Dedifferentiated amniotic fluid mesenchymal stem cell (primary cell): Measurements from ENCODE around the gene GAS1.

Experiments used
- DNase-seq: peaks from one replicate; pipeline ENCODE4 v3.0.0-alpha.2; 2016; ENCODE audit errors: extremely low spot score

The GAS1 gene

GRCh38 chr9:86965636-86966395 is 18.5 kb upstream of the GAS1 start:
- DNase-seq: no peak

GRCh38 chr9:86962692-86963091 is 15.4 kb upstream of the GAS1 start:
- no peak for DNase-seq

GRCh38 chr9:86960938-86961337 is 13.6 kb upstream of the GAS1 start:
- no peak for DNase-seq

DNA sequence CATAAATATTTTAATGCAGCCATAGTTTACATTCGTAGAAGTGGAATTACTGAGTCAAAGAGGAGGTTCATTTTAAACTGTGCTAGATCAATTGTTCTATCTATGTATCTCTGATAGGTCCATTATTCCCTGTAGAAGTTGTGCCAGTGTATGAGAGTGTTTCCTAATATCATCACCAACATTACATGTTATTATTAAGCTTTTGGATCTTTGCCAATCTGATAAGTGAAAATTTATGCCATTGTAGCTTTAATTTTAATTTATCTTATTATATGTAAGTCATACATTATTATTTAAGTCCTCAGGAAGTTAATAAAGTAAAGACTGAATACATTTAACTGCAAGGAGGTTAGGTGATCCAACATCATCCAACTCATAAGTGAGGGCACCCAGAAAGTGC is 10.9 kb upstream of the GAS1 start:
- DNase-seq: no peak

GRCh38 chr9:86955561-86955960 is 8.3 kb upstream of the GAS1 start:
- DNase-seq: no peak

DNA sequence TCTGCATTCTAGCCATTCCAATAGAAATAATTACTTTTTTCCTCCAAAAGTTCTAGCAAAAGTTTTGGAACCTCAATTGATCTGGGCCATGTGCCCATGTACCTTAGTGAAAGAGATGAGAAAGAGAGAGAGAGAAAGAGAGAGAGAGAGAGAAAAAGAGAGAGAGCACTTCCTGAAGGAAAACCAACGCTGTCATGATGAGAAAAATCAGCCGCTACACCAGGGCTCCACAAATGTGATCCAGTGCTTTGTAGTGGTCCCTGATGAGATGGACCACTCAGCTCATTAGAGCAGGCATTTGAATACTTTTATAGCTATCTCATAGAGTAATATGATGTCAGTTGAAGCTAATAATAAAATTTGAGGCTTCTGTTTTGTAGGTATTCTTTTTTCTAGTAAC is 7.7 kb upstream of the GAS1 start:
- DNase-seq: no peak

GRCh38 chr9:86953181-86953580 is 5.9 kb upstream of the GAS1 start:
- DNase-seq: no peak

DNA sequence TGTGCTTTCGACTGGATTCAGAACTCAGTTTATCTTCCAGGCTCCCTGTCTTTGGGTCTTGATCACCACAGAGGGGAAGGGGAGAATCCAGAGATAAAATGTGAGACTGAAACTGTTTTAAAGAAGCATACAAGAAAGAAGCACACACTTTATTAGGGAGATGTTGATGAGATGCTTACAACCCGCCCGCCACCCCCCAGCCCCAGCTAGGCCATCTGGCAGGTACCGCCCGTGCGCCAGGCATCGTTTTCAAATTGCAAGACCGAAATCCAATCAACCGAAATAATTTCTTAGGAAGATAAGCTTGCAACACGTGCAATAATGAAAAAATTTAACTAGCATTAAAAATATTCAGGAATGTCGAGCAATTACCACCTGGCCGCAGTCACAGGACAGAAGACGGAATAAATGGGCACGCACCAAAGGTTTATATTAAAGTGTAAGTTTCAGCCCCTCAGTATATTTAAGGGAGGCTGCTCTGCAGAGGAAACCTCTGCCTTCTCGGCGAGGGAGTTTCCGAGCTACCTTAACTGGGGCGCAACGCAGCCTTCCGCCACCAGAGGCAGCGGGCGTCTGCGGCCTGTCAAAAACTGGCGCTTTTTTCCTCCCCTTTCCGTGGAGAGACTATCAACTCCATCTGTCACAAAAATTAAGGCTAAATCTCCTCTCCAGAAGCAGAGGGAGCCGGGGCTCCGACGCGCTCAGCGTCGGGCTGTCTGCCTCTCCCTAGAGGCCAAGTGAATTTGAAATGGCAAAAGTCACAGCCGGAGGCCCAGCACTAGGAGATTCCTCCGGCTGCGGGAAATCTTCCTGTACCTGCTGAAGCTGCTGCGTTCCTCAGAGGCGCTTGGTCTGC is 996 bp upstream of the GAS1 start:
- peak; percentile 80 for DNase-seq

- DNase-seq: peak; percentile 38
Observed at GRCh38 chr9:86946201-86947145, 833 bp downstream of the GAS1 start.

DNA sequence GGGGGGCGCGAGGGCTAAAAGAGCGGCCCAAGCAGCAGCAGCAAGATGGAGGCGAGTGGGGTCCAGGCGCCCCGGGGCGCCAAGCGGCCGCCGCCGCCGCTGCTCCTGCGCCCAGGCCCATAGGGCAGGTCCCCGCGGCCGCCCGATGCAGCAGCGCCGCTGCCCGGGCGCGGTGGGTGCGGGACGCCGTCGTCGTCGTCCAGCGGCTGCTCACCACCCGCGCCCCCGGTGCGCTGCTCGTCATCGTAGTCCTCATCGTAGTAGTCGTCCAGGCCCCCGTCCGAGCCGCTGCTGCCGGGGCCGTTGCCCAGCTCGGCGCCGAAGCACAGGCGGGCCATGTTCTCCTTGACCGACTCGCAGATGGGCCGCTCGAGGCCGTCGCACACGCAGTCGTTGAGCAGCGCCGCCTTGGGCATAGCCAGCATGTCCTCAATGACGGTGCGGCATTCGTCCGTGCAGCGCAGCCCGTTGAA is 1.5 kb downstream of the GAS1 start:
- DNase-seq: no peak

- no peak for DNase-seq
Observed at GRCh38 chr9:86944796-86945727, 2.2 kb downstream of the GAS1 start.

GRCh38 chr9:86943201-86944113 is 3.8 kb downstream of the GAS1 start:
- peak; percentile 33 for DNase-seq

- no peak for DNase-seq
Observed at GRCh38 chr9:86942281-86943200, 4.8 kb downstream of the GAS1 start.

DNA sequence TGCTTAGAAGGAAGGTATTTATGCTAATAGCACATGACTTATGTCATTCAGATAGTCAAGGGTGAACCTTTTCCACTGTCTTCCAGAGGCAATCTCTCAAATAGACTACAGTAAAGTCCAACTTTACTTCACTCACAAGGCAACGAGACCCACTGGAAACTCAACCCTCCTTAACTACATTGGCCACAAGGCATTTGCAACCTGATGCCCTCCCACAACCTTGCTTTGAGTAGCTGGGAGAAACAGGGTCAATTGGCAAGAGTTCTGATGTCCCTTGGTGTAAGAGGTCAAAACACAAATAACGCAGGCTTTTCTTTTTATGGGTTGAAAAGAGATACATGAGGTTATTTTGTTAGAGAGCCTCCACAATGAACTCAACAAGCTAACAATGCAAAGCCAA is 6.1 kb downstream of the GAS1 start:
- no peak for DNase-seq

- no peak for DNase-seq
Observed at GRCh38 chr9:86940774-86941173, 6.5 kb downstream of the GAS1 start.

- DNase-seq: no peak
Observed at GRCh38 chr9:86939891-86940290, 7.4 kb downstream of the GAS1 start.

- DNase-seq: no peak
Observed at GRCh38 chr9:86939321-86939720, 8.0 kb downstream of the GAS1 start.

DNA sequence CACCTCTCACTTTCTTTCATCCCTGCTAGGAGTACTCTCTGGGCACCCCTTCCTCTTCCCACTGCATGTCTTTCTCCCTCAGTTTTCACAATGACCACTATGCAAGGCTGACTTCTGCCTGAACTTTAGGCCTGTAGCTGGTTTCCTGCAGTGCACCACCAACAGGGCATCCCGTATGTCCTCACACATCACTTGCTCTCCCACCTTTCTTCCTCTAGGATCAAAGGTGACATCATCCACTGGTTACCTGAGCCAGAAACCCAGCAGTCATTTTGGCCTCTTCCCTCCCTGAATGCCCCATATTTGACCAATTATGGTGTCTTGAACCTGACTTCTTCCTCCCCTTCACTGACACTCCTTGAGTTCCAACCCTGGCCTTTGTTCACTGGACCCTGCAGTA is 8.5 kb downstream of the GAS1 start:
- no peak for DNase-seq

DNA sequence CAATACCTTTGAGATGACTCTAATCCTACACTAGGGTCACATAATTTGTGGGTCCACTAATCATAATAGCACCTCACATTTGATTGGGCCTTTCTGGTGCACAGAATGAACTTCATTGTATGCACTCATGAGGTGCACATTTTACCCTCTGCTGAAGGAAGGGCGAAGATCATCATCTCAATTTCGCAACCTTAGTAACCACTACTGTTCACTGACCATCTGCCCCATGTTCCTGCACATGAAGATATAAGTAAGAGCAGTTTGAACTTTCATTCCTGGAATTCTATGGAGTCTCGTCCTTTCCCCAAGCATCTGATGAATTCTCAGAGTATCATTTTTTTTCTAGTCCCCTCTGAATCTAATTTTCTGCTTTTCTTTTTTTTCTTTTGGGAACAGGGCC is 21.2 kb downstream of the GAS1 start:
- DNase-seq: no peak
